Measurements from ENCODE around the gene EIF3B.
"Not testable (repeated sequence)": the region's sequence is repeated elsewhere in the genome, so short reads cannot be mapped to it uniquely, and the experiment has no call there.

EIF3B gene

GRCh38 chr7:2354186-2354938, at the start of gene EIF3B:
Gene EIF3B, plus strand, starts transcription at chr7:2354827. Its CDS starts 95 bp downstream, at chr7:2354922.
- DNase-seq (ENCODE audit: low spot score) = peak; percentile 91

- DNase-seq (ENCODE audit: low spot score) = not testable (repeated sequence)
These were observed 49.4 kb upstream of the EIF3B start for GRCh38 chr7:2305258-2305657.

GRCh38 chr7:2306688-2307087, 47.9 kb upstream of the EIF3B start:
- DNase-seq (ENCODE audit: low spot score) = no peak

DNA sequence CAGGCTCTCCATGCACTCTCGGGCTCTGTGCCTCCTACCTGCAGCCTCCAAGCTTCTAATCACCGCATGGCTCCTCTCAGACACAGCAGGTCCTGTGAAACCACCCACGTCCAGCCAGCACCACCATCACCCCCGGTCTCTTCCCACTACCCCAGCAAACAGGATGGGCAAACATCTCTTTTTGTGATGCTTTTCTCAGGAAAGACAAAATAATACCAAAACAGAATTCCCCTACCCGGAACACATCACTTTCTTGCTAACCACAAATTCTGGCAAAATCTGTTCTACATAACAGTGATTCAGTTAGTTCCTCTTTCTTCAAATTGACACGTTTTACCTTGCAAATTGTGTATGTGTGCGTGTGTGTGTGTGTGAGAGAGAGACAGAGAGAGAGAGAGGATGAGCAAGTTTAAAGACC, 46.9 kb upstream of the EIF3B start:
- DNase-seq (ENCODE audit: low spot score) = no peak

DNA sequence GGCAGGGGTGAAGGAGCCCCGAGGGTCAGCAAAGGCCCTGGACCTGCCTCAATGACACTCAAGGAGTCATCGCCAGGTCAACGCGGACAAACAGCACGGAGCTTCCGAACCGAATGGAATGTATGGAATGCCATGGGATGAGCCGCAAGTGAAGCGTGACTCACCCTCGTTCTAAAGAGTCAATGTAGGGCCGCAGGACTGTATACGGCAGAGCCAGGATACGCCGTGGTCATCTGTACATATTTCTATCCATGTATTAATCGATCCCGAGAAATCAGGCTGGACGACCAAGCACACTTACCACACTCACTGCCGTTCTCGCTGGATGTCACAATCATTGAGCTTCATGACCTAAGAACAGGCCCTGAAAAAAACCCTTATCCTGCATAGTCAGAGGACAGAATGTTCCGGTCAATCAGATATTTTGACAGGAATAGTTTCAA, 44.7 kb upstream of the EIF3B start:
- no peak for DNase-seq (ENCODE audit: low spot score)

DNA sequence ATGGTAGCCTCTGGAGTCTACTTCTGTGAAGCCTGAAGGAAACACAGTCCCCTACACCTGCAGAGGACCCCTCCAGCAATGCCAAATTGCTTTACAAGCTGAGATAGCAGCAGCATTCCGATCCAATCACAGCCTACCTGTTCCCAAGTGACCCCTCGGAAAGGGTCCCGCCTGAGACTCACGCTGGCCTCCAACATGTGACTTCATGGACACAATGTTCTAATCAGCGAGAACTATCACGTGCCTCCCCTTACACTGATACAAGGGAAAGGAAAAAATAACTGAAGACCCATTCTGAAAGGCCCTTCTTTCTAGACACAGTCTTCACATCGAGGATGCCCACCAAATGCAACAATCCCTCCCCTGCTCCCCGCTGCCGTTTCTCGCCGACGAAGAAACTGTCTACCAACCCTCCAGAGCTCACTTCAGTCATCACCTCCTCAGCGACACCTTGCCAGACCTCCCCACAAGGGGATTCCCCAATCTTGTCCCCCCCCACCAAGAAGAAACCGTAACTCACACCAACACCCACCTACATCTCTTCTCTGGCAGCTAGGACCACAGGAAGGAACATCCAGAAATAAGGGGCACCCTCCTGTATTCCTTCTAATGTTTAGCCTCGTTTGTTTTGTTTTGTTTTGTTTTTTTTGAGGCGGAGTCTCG, 42.2 kb upstream of the EIF3B start:
- DNase-seq (ENCODE audit: low spot score) = no peak

DNA sequence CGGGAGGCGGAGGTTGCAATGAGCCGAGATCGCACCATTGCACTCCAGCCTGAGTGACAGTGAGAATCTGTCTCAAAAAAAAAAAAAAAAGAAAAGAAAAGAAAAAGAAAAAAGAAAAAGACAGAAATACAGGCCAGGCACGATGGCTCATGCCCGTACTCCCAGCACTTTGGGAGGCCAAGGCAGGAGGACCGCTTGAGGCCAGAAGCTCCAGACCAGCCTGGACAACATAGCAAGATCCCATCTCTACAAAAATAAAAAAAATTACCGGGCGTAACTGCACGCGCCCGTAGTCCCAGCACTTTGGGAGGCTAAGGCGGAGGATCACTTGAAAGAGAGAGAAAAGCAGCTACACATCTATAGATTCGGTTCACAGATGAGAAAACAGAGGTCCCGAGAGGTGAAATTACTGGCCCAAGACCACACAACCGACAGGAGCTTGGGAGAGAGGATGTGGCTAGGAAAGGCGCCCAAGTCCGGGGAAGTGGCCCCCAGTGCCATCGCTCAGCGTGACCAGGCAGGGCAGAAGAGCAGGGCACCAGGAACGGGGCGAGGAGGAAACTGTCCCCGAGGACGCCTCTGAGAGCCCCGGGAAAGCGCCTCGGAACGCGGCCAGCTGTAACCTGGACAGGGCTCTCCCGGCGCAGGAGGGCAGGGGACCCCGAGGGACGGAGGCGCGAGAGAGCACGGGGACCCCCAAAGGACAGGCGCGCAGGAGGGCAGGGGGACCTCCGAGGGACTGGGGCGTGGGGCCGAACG, 41.0 kb upstream of the EIF3B start:
- no peak for DNase-seq (ENCODE audit: low spot score)

DNA sequence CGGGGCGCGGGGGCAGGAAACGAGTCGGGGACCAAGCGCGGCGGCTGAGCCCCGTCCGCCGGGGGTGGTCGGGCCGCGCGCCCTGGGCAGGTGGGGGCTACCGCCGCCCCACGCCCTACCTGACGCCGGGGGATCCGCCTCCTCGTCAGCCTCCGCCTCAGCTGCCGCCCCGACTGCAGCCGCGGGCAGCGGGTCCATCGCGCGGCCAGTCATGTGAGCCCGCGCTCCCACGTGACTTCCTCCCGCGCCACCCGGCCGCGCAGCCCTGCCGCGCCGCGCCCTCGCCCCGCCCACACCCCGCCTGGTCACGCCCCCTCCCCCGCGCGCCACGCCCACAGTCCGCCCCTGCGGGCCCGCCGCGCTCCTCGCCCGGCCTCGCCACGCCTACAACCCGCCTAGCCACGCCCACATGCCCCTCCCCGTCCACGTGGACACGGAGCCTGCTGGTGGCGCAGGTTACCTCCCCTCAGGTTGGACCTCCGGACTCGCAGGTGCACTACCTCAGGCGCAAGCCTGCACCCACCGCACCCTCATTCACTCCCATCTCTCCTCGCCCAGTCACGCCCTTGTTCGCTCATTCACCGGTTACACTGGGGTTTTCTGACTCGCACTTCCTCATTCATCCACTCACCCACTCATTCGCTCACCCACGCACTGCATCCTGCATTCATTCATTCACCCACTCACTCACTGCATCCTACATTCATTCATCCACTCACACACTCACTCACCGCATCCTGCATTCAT, 40.2 kb upstream of the EIF3B start, which contains the start of gene SNX8:
Gene SNX8, minus strand, starts transcription at position 233 of the 747 bp plus-strand sequence. Its CDS starts 20 bp downstream, at position 213.
- DNase-seq (ENCODE audit: low spot score) = peak; percentile 72

GRCh38 chr7:2314956-2315530, 39.6 kb upstream of the EIF3B start:
- DNase-seq (ENCODE audit: low spot score) = not testable (repeated sequence)

GRCh38 chr7:2315787-2316186, 38.8 kb upstream of the EIF3B start:
- DNase-seq (ENCODE audit: low spot score) = no peak

DNA sequence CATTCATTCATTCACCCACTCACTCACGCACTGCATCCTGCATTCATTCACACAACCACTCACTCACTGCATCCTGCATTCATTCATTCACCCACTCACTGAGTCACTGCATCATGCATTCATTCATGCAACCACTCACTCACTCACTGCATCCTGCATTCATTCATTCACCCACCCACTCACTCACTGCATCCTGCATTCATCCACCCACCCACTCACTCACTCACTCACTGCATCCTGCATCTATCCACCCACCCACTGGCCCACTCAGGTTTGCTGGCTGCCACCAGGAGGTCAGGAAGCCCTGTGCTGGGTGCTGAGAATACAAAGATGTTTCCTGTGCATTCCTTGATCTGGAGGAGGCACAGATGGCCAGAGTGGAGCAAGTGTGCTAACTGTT, 38.0 kb upstream of the EIF3B start:
- no peak for DNase-seq (ENCODE audit: low spot score)

DNA sequence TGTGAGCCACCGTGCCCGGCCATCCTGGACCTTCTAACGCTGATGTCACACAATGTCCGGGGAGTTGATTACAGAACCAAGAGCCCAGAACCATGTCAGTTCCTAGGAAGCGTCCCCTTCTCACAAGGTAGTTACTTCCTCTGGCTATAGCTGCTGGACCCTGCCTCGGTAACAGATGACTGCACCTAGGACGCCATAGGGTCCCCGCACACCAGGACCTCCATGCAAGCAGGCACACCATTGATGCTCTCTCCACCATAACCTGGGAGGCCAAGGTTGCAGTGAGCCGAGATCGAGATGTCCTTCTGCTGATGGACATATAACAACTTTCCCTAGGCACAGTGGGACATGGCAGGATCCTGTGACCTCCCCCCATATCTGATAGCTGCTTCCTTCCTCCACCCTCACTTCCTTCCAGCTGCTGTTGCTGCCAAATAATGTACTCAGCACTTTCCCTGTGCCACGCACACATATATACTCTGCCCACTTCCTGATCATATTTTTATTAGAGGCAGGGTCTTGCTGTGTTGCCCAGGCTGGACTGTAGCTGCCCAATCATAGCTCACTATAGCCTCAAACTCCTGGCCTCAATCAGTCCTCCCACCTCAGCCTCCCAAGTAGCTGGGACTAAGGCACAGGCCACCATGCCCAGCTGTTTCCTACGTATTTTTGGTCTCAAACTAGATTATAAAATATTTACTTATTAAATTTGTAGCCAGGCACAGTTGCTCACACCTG, 36.9 kb upstream of the EIF3B start:
- DNase-seq (ENCODE audit: low spot score) = no peak

GRCh38 chr7:2321020-2321419, 33.6 kb upstream of the EIF3B start:
- no peak for DNase-seq (ENCODE audit: low spot score)

- no peak for DNase-seq (ENCODE audit: low spot score)
These were observed 29.5 kb upstream of the EIF3B start for GRCh38 chr7:2325162-2325561.

DNA sequence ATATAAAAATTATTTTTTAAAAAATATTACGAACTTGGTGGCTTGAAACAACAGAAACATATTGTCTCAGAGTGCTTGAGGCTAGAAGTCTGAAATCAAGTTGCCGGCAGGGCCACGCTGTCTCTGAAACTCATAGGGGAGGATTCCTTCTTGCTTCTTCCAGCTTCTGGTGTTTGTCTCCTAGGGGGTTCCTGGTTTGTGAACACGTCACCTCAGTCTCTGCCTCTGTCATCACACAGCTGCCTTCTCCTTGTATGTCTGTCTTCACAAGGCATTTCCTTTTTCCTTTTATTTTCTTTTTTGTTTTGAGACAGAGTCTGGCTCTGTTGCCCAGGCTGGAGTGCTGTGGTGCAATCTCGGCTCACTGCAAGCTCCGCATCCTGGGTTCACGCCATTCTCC, 27.7 kb upstream of the EIF3B start:
- DNase-seq (ENCODE audit: low spot score) = no peak

DNA sequence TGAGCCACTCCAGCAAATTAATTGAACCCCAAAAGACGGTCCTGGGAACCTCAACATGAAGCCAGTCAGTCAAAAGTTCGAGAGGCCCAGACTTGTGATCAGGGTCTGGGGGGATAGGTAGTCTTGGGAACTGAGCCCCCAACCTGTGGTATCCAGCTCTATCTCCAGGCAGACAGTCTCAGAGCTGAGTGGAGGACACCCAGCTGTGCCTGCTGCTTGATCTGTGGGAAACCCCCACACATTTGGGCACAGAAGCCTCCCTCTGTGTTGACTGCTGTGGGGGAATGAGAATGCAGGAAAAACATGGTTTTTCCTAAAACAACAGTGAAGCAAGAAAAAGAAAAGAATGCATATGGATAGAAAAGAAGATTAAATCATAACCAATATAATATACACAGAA, 24.1 kb upstream of the EIF3B start:
- no peak for DNase-seq (ENCODE audit: low spot score)

- no peak for DNase-seq (ENCODE audit: low spot score)
These were observed 22.9 kb upstream of the EIF3B start for GRCh38 chr7:2331707-2332106.

DNA sequence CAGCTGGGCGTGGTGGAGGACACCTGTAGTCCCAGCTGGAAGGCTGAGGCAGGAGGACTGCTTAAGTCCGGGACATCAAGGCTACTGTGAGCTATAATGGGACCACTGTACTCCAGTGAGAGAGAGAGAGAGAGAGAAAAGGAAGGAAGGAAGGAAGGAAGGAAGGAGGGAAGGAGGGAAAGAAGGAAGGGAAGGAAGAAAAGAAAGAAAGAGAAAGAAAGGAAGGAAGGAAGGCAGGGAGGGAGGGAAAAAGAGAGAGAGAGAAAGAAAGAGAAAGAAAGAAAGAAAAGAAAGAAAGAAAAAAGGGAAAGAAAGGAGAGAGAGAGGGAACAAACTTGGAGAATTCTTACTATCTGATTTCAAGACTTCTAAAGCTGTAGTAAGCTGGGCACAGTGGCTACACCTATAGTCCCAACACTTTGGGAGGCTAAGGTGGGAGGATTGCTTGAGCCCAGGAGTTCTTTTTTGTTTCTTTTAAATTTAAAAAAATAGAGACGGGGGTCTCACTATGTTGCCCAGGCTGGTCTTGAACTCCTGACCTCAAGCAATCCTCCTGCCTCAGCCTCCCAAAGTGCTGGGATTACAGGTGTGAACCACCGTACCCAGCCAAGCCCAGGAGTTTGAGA, 21.9 kb upstream of the EIF3B start:
- not testable (repeated sequence) for DNase-seq (ENCODE audit: low spot score)

- no peak for DNase-seq (ENCODE audit: low spot score)
These were observed 17.9 kb upstream of the EIF3B start for GRCh38 chr7:2336626-2337299.

All from kidney capillary endothelial cell (primary cell).